Neutrophil (primary cell): ENCODE results near the gene FSTL4.

Experiments used
- H3K27ac ChIP-seq: fragments of 200-600 bp; sonication (generic); 2 replicates; pipeline ENCODE4 v1.5.1; 2016; ENCODE audit warnings: mild to moderate bottlenecking, moderate library complexity
- H3K27me3 ChIP-seq: fragments of 200-600 bp; sonication (generic); 2 replicates; pipeline ENCODE4 v1.6.0; 2016; ENCODE audit warnings: mild to moderate bottlenecking
- H3K36me3 ChIP-seq: fragments of 200-600 bp; sonication (generic); 2 replicates; pipeline ENCODE4 v1.5.1; 2017
- H3K4me1 ChIP-seq, 2 experiments: fragments of 200-600 bp in 1 of 2; sonication (generic) in 1 of 2; 1 replicate in 1 of 2; 2 replicates in 1 of 2; pipeline versions ENCODE4 v1.5.1 to v1.6.1; 2013 to 2016; ENCODE audit warnings: low read depth in 1 of 2, low read length in 1 of 2, mild to moderate bottlenecking in 1 of 2, moderate library complexity in 1 of 2; ENCODE audit not compliant: control insufficient read depth in 1 of 2, insufficient read depth in 1 of 2
- H3K4me3 ChIP-seq, 2 experiments: fragments of 200-600 bp in 1 of 2; sonication (generic) in 1 of 2; 1 replicate in 1 of 2; 2 replicates in 1 of 2; pipeline ENCODE4 v1.5.1; 2013 to 2016; ENCODE audit warnings: low read depth in 1 of 2, low read length in 1 of 2, mild to moderate bottlenecking in 1 of 2, moderate library complexity in 1 of 2
- H3K9me3 ChIP-seq: fragments of 200-600 bp; sonication (generic); 2 replicates; pipeline ENCODE4 v1.5.1; 2016
- TF ChIP-seq, protein P1 (sequence below): fragments of 200-600 bp; sonication (generic); IDR thresholded peaks from 2 replicates; pipeline ENCODE4 v1.5.1; 2016; ENCODE audit warnings: antibody characterized with exemption

FSTL4 gene

DNA sequence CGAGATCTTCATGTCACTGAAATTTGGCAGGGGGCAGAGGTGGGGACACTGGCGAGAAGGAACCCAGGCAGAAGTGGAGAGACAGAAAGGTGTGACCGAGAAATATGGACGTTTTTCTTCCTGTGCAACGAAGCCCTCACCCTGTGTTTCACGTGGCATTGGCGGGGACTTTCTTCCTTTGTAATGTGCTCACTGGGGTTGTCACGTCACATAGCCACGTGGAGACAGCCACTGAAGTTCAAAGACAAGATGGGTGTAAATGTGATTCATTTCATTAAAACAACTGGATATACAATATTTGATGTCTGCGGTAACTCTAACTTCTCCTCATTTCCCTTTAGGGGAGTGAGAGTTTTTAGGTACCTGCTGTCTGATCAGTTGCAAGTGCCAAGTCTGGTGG, 225.7 kb downstream of the FSTL4 start:
- Histone ChIP-seq H3K4me3 (no peak overlapping the region), H3K27ac (no peak overlapping the region), H3K4me1 (no peaks in the 10 kb centered on the region), H3K27me3 (peaks cover 7% of the 10 kb centered on the region), H3K36me3 (no peaks in the 10 kb centered on the region), H3K9me3 (no peaks in the 10 kb centered on the region)
- TF ChIP-seq, protein P1, sequence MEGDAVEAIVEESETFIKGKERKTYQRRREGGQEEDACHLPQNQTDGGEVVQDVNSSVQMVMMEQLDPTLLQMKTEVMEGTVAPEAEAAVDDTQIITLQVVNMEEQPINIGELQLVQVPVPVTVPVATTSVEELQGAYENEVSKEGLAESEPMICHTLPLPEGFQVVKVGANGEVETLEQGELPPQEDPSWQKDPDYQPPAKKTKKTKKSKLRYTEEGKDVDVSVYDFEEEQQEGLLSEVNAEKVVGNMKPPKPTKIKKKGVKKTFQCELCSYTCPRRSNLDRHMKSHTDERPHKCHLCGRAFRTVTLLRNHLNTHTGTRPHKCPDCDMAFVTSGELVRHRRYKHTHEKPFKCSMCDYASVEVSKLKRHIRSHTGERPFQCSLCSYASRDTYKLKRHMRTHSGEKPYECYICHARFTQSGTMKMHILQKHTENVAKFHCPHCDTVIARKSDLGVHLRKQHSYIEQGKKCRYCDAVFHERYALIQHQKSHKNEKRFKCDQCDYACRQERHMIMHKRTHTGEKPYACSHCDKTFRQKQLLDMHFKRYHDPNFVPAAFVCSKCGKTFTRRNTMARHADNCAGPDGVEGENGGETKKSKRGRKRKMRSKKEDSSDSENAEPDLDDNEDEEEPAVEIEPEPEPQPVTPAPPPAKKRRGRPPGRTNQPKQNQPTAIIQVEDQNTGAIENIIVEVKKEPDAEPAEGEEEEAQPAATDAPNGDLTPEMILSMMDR: no peak

DNA sequence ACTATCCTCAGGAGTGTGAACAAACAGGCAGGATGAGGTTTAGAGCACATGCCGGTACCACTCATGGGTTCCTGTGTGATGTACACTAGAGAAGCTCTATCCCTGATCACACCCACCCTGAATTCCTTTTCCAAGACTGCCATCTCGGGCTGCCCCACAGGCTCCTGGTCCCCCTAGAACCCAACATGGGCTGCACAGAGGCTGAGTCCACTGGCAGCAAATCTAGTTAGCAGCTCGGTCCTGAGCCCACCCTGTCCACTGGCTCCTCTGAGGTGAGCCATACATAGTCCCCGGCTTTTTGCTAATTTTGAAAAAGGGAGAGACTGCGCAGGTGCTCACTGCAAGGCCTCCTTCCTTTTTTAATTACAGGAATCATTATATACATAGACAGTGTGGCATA, 227.0 kb downstream of the FSTL4 start:
- peaks cover 9% of the 10 kb centered on the region for H3K27me3 ChIP-seq
- no peaks in the 10 kb centered on the region for H3K9me3 ChIP-seq

DNA sequence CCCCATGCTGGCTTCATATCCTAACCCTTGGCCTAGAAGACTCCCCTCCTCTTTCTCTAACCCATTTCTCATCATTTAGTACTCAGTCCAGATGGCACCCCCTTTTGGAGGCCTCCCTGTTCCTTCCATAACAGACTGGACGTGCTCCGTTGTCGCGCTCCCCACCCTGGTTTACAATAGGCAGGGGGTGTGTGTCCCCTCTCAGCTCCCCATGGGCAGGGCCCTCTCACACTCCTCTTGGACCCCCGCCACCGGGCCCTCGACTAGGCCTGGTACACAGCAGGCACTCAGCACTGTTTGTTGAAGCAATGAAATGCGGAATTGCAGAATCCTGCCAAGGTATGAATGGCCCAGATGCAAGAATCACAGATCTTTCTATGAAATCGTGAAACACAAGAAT, 227.4 kb downstream of the FSTL4 start:
- H3K27me3 ChIP-seq: peaks cover 9% of the 10 kb centered on the region
- no peaks in the 10 kb centered on the region for H3K9me3 ChIP-seq
- TF ChIP-seq, protein P1: no peak
- no peaks in the 10 kb centered on the region for H3K36me3 ChIP-seq
- no peaks in the 10 kb centered on the region for H3K4me1 ChIP-seq
- H3K27ac ChIP-seq: no peak overlapping the region
- no peak overlapping the region for H3K4me3 ChIP-seq

More for the DNA sequence above, 227.0 kb downstream of the FSTL4 start:
- no peak overlapping the region for H3K27ac ChIP-seq
- no peak overlapping the region for H3K4me3 ChIP-seq
- H3K36me3 ChIP-seq: no peaks in the 10 kb centered on the region
- TF ChIP-seq, protein P1: no peak
- no peaks in the 10 kb centered on the region for H3K4me1 ChIP-seq

DNA sequence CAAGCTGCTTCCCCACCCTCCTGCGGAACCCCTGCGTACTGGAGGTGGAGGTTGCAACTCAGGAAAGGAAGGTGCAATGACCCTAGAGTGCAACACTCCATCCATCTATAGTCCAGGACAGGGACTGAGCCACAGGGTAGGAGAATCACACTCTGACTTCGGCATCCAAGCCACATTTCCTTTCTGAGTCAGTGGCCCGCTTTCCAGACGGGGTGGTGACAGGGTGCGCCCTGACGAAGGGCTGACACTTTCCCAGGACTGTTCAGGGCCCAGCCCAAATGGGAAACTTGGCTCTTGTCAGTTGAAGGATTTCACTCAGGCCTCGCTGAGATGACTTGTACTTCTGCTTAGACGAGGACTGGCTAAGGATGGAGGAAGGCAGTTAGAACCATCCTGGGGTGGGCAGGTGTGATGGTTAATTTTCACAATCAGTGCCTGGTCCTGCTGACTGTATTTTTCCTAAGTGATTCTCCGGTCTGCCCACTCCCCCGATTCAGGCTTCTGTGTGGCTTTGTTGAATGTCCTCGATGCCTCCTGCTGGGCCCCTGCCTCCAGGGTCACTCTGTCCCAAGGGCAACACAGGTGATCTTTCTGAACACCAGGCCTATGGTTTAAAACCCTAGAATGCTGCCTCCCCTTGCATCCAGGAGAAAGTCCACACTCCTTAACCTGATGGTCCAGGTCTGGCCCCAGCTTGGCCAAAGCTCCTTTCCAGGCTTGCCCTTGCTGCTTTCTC, 228.1 kb downstream of the FSTL4 start:
- Histone ChIP-seq H3K4me3 (no peak overlapping the region), H3K36me3 (no peaks in the 10 kb centered on the region), H3K4me1 (no peaks in the 10 kb centered on the region), H3K27me3 (peaks cover 9% of the 10 kb centered on the region), H3K9me3 (no peaks in the 10 kb centered on the region), H3K27ac (no peak overlapping the region)
- TF ChIP-seq, protein P1: no peak

DNA sequence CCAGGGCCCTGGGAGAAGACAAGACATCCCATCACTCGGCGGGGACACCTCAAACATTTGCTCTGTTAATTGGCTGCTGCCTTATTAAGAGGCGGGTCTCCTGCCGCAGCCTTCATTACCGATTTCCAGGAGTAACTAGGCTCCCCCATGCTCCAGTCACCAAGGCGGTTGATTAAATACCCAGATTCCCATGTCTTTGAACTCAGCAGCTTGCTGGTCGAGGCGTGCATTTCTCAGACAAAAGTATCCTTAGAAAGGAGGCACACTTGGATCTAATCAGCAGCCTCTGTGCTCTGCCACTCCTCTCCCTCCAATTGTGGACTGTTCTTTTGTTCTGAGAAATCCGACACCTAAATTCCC, 228.8 kb downstream of the FSTL4 start:
- Histone ChIP-seq H3K27ac (no peak overlapping the region), H3K36me3 (no peaks in the 10 kb centered on the region), H3K9me3 (no peaks in the 10 kb centered on the region), H3K4me1 (no peaks in the 10 kb centered on the region), H3K4me3 (no peak overlapping the region), H3K27me3 (peaks cover 9% of the 10 kb centered on the region)
- TF ChIP-seq, protein P1: no peak
